Subcutaneous abdominal adipose tissue (tissue), 5 donors: ENCODE results near the gene DGKG.

Experiments used
- H3K27ac ChIP-seq: one replicate; pipeline ENCODE4 v1.7.0; 2013; ENCODE audit warnings: low read depth, mild to moderate bottlenecking, inconsistent platforms, low read length, moderate library complexity
- H3K27me3 ChIP-seq, 5 donors: one replicate each; pipeline ENCODE4 v1.7.0; 2013; ENCODE audit warnings: low read length in 5 of 5, inconsistent platforms in 1 of 5; ENCODE audit not compliant: control insufficient read depth in 5 of 5, insufficient read depth in 4 of 5
- H3K36me3 ChIP-seq, 5 donors: one replicate each; pipeline ENCODE4 v1.7.0; 2013; ENCODE audit warnings: low read length in 5 of 5; ENCODE audit not compliant: control insufficient read depth in 5 of 5, insufficient read depth in 5 of 5
- H3K4me1 ChIP-seq, 5 donors: one replicate each; pipeline ENCODE4 v1.7.0; 2013; ENCODE audit warnings: low read length in 5 of 5, mild to moderate bottlenecking in 3 of 5, moderate library complexity in 1 of 5; ENCODE audit not compliant: control insufficient read depth in 5 of 5, insufficient read depth in 5 of 5
- H3K4me3 ChIP-seq, 5 donors: one replicate each; pipeline ENCODE4 v1.7.0; 2013; ENCODE audit warnings: low read length in 5 of 5, low read depth in 1 of 5
- H3K9ac ChIP-seq, 5 donors: one replicate each; pipeline ENCODE4 v1.7.0; 2013; ENCODE audit warnings: low read length in 5 of 5, mild to moderate bottlenecking in 4 of 5, moderate library complexity in 3 of 5
- H3K9me3 ChIP-seq, 5 donors: one replicate each; pipeline ENCODE4 v1.7.0; 2013; ENCODE audit warnings: low read length in 5 of 5; ENCODE audit not compliant: control insufficient read depth in 5 of 5
- donor health status: healthy.
- donor health status: healthy.
- donor health status: healthy.
- donor health status: healthy.
- donor health status: healthy.

The DGKG gene

GRCh38 chr3:186123012-186123411 lies 239.0 kb downstream of the DGKG start:
- H3K27me3 ChIP-seq = peaks cover 0 to 19% (median 5%) of the 10 kb centered on the region in 5 donors
- no peaks in the 10 kb centered on the region for H3K4me1 ChIP-seq
- no peak overlapping the region for H3K27ac ChIP-seq
- H3K36me3 ChIP-seq = no peaks in the 10 kb centered on the region
- no peaks in the 10 kb centered on the region for H3K9me3 ChIP-seq
- no peak overlapping the region for H3K9ac ChIP-seq
- H3K4me3 ChIP-seq = no peak overlapping the region

GRCh38 chr3:186121968-186122367 lies 240.1 kb downstream of the DGKG start:
- no peaks in the 10 kb centered on the region for H3K4me1 ChIP-seq
- no peak overlapping the region for H3K27ac ChIP-seq
- H3K4me3 ChIP-seq = no peak overlapping the region

GRCh38 chr3:186121278-186121677 lies 240.8 kb downstream of the DGKG start:
- Histone ChIP-seq H3K27me3 (peaks cover 3 to 19% (median 5%) of the 10 kb centered on the region in 5 donors), H3K36me3 (no peaks in the 10 kb centered on the region), H3K27ac (no peak overlapping the region), H3K4me3 (no peak overlapping the region), H3K4me1 (no peaks in the 10 kb centered on the region), H3K9me3 (no peaks in the 10 kb centered on the region), H3K9ac (no peak overlapping the region)

More at GRCh38 chr3:186121968-186122367, 240.1 kb downstream of the DGKG start:
- Histone ChIP-seq H3K9ac (no peak overlapping the region), H3K36me3 (no peaks in the 10 kb centered on the region), H3K27me3 (peaks cover 3 to 19% (median 5%) of the 10 kb centered on the region in 5 donors), H3K9me3 (no peaks in the 10 kb centered on the region)

GRCh38 chr3:186119499-186119898 lies 242.5 kb downstream of the DGKG start:
- no peaks in the 10 kb centered on the region for H3K36me3 ChIP-seq
- H3K4me3 ChIP-seq = no peak overlapping the region
- no peaks in the 10 kb centered on the region for H3K9me3 ChIP-seq
- H3K27ac ChIP-seq = no peak overlapping the region
- no peak overlapping the region for H3K9ac ChIP-seq
- peaks cover 0 to 8% (median 0%) of the 10 kb centered on the region in 5 donors for H3K4me1 ChIP-seq
- peaks cover 3 to 19% (median 5%) of the 10 kb centered on the region in 5 donors for H3K27me3 ChIP-seq

GRCh38 chr3:186118692-186119091 lies 243.3 kb downstream of the DGKG start:
- H3K9ac ChIP-seq = no peak overlapping the region
- H3K4me3 ChIP-seq = no peak overlapping the region
- peaks cover 0 to 13% (median 0%) of the 10 kb centered on the region in 5 donors for H3K4me1 ChIP-seq
- H3K9me3 ChIP-seq = no peaks in the 10 kb centered on the region
- no peak overlapping the region for H3K27ac ChIP-seq
- H3K27me3 ChIP-seq = peaks cover 7 to 19% (median 10%) of the 10 kb centered on the region in 5 donors
- no peaks in the 10 kb centered on the region for H3K36me3 ChIP-seq

GRCh38 chr3:186117521-186118134 lies 244.4 kb downstream of the DGKG start:
- no peak overlapping the region for H3K27ac ChIP-seq
- H3K27me3 ChIP-seq = peaks cover 7 to 19% (median 10%) of the 10 kb centered on the region in 5 donors
- H3K9me3 ChIP-seq = no peaks in the 10 kb centered on the region
- H3K9ac ChIP-seq = no peak overlapping the region
- H3K36me3 ChIP-seq = no peaks in the 10 kb centered on the region
- no peak overlapping the region for H3K4me3 ChIP-seq
- peaks cover 0 to 17% (median 0%) of the 10 kb centered on the region in 5 donors for H3K4me1 ChIP-seq

- no peak overlapping the region for H3K9ac ChIP-seq
- no peak overlapping the region for H3K4me3 ChIP-seq
- H3K36me3 ChIP-seq = no peaks in the 10 kb centered on the region
- H3K27ac ChIP-seq = no peak overlapping the region
- no peaks in the 10 kb centered on the region for H3K9me3 ChIP-seq
- H3K27me3 ChIP-seq = peaks cover 12 to 28% (median 24%) of the 10 kb centered on the region in 5 donors
- H3K4me1 ChIP-seq = peaks cover 0 to 24% (median 5%) of the 10 kb centered on the region in 5 donors
Observed at GRCh38 chr3:186115239-186115996, 246.6 kb downstream of the DGKG start.

- Histone ChIP-seq H3K27ac (no peak overlapping the region), H3K4me1 (peaks cover 2 to 54% (median 36%) of the 10 kb centered on the region in 5 donors), H3K27me3 (peaks cover 9 to 32% (median 16%) of the 10 kb centered on the region in 5 donors), H3K4me3 (no peak overlapping the region), H3K36me3 (no peaks in the 10 kb centered on the region), H3K9ac (no peak overlapping the region), H3K9me3 (no peaks in the 10 kb centered on the region)
Observed at GRCh38 chr3:186110975-186111974, 250.8 kb downstream of the DGKG start.

- Histone ChIP-seq H3K9ac (peak overlapping the region; percentile 16 to 82 (median 77)), H3K27me3 (peaks cover 9 to 29% (median 14%) of the 10 kb centered on the region in 5 donors), H3K9me3 (no peaks in the 10 kb centered on the region), H3K36me3 (no peaks in the 10 kb centered on the region), H3K4me1 (peaks cover 2 to 51% (median 36%) of the 10 kb centered on the region in 5 donors), H3K4me3 (peak overlapping the region; percentile 77 to 88 (median 82)), H3K27ac (peak overlapping the region; percentile 60)
Observed at GRCh38 chr3:186109897-186110803, 251.9 kb downstream of the DGKG start.
